OCI-LY1 (cell line): Measurements from ENCODE around the gene ASIC3.

ENCODE experiments used
- H2AFZ ChIP-seq: fragments of 200-600 bp; sonication (generic), shearing (Covaris generic); 2 replicates; pipeline ENCODE4 v1.6.0; 2014; ENCODE audit warnings: antibody characterized with exemption, mild to moderate bottlenecking, low read length
- H3F3A ChIP-seq: fragments of 200-600 bp; sonication (generic), shearing (Covaris generic); 2 replicates; pipeline ENCODE4 v1.6.0; 2014; ENCODE audit warnings: mild to moderate bottlenecking, antibody characterized with exemption, low read length, moderate library complexity; ENCODE audit not compliant: insufficient read depth
- H3K27ac ChIP-seq: fragments of 200-600 bp; sonication (generic); 2 replicates; pipeline ENCODE4 v1.5.1; 2014; ENCODE audit warnings: low read length, mixed run types, mild to moderate bottlenecking, low read depth; ENCODE audit not compliant: poor library complexity, severe bottlenecking
- H3K27me3 ChIP-seq: fragments of 200-600 bp; sonication (generic); 2 replicates; pipeline ENCODE4 v1.6.0; 2014; ENCODE audit warnings: antibody characterized with exemption, mild to moderate bottlenecking, low read length, moderate library complexity; ENCODE audit not compliant: insufficient read depth
- H3K36me3 ChIP-seq: fragments of 200-600 bp; sonication (generic); 2 replicates; pipeline ENCODE4 v1.6.1; 2014; ENCODE audit warnings: mild to moderate bottlenecking, antibody characterized with exemption, low read length, moderate library complexity, mixed read lengths; ENCODE audit not compliant: insufficient read depth
- H3K4me1 ChIP-seq: fragments of 200-600 bp; sonication (generic); 2 replicates; pipeline ENCODE4 v1.5.1; 2014; ENCODE audit warnings: mild to moderate bottlenecking, low read length, moderate library complexity; ENCODE audit not compliant: insufficient read depth, severe bottlenecking
- H3K4me2 ChIP-seq: fragments of 200-600 bp; sonication (generic), shearing (Covaris generic); 2 replicates; pipeline ENCODE4 v1.6.1; 2014; ENCODE audit warnings: low read length
- H3K4me3 ChIP-seq: fragments of 200-600 bp; sonication (generic); 2 replicates; pipeline ENCODE4 v1.5.1; 2014; ENCODE audit warnings: low read length, low read depth, mild to moderate bottlenecking, mixed read lengths; ENCODE audit not compliant: poor library complexity, severe bottlenecking
- H3K79me2 ChIP-seq: fragments of 200-600 bp; shearing (Covaris generic); 2 replicates; pipeline ENCODE4 v1.6.1; 2016; ENCODE audit warnings: mixed run types, low read length, mixed read lengths; ENCODE audit not compliant: insufficient read depth
- H3K9ac ChIP-seq: fragments of 200-600 bp; sonication (generic), shearing (Covaris generic); 2 replicates; pipeline ENCODE4 v1.6.1; 2014; ENCODE audit warnings: mild to moderate bottlenecking, low read length, mixed read lengths
- H3K9me2 ChIP-seq: fragments of 200-600 bp; sonication (generic), shearing (Covaris generic); 2 replicates; pipeline ENCODE4 v1.6.1; 2014; ENCODE audit warnings: low read depth, mild to moderate bottlenecking, low read length, mixed read lengths
- H3K9me3 ChIP-seq: fragments of 200-600 bp; shearing (Covaris generic); 2 replicates; pipeline ENCODE4 v1.6.1; 2014; ENCODE audit warnings: low read length, mixed read lengths
- H4K20me1 ChIP-seq: fragments of 200-600 bp; sonication (generic), shearing (Covaris generic); 2 replicates; pipeline ENCODE4 v1.6.0; 2016; ENCODE audit warnings: mild to moderate bottlenecking, low read length; ENCODE audit not compliant: insufficient read depth
- CTCF ChIP-seq: fragments of 200-600 bp; sonication (generic), shearing (Covaris generic); IDR thresholded peaks from 2 replicates; pipeline ENCODE4 v1.5.1; 2017; ENCODE audit warnings: mild to moderate bottlenecking, antibody characterized with exemption, low read length, moderate library complexity, mixed read lengths
- EZH2 ChIP-seq: fragments of 200-600 bp; sonication (generic), shearing (Covaris generic); IDR thresholded peaks from 2 replicates; pipeline ENCODE4 v1.8.0; 2017; ENCODE audit warnings: borderline replicate concordance, mixed run types, mild to moderate bottlenecking, antibody characterized with exemption, low read length, moderate library complexity, mixed read lengths

ASIC3 gene

GRCh38 chr7:151008143-151008510 lies 40.2 kb upstream of the ASIC3 start:
- Histone ChIP-seq H3K9ac (no peak overlapping the region), H3K4me1 (peaks cover 7% of the 10 kb centered on the region), H3K4me3 (no peak overlapping the region), H2AFZ (no peak overlapping the region), H3F3A (no peaks in the 10 kb centered on the region), H3K27ac (no peak overlapping the region), H3K27me3 (peaks cover 4% of the 10 kb centered on the region; the same call in 1 of the 2 replicates), H3K9me2 (no peaks in the 10 kb centered on the region), H3K36me3 (no peaks in the 10 kb centered on the region), H3K4me2 (no peak overlapping the region), H4K20me1 (no peaks in the 10 kb centered on the region), H3K79me2 (no peaks in the 10 kb centered on the region), H3K9me3 (no peaks in the 10 kb centered on the region)
- TF ChIP-seq CTCF (no peak), EZH2 (no peak)

GRCh38 chr7:151008511-151009323 lies 39.6 kb upstream of the ASIC3 start:
- H3K9me2 ChIP-seq = no peaks in the 10 kb centered on the region
- H3K27ac ChIP-seq = no peak overlapping the region
- H3K9me3 ChIP-seq = no peaks in the 10 kb centered on the region
- peaks cover 4% of the 10 kb centered on the region; the same call in 1 of the 2 replicates for H3K27me3 ChIP-seq
- no peak overlapping the region for H3K4me3 ChIP-seq
- TF ChIP-seq EZH2 (no peak), CTCF (peak; percentile 96)
- peak overlapping the region; percentile 18; the same call in 1 of the 2 replicates for H3K4me2 ChIP-seq
- H3F3A ChIP-seq = no peaks in the 10 kb centered on the region
- H3K36me3 ChIP-seq = no peaks in the 10 kb centered on the region
- no peaks in the 10 kb centered on the region for H3K79me2 ChIP-seq
- H3K9ac ChIP-seq = no peak overlapping the region
- peaks cover 11% of the 10 kb centered on the region for H3K4me1 ChIP-seq
- no peaks in the 10 kb centered on the region for H4K20me1 ChIP-seq
- no peak overlapping the region for H2AFZ ChIP-seq

- Histone ChIP-seq H3F3A (no peaks in the 10 kb centered on the region), H3K9me2 (no peaks in the 10 kb centered on the region), H3K36me3 (no peaks in the 10 kb centered on the region), H3K9ac (no peak overlapping the region), H3K4me2 (no peak overlapping the region), H3K27ac (no peak overlapping the region), H3K4me1 (peaks cover 18% of the 10 kb centered on the region), H3K79me2 (no peaks in the 10 kb centered on the region), H4K20me1 (no peaks in the 10 kb centered on the region), H3K9me3 (no peaks in the 10 kb centered on the region), H3K4me3 (no peak overlapping the region), H3K27me3 (peaks cover 4% of the 10 kb centered on the region; the same call in 1 of the 2 replicates), H2AFZ (no peak overlapping the region)
- TF ChIP-seq EZH2 (no peak), CTCF (0 out of 2 replicates have a peak, but pooled peaks have one; percentile 21)
These were observed 38.8 kb upstream of the ASIC3 start for GRCh38 chr7:151009327-151010036.
